HEK293 (cell line): ENCODE results near the gene TM2D3.

ENCODE experiments used
- CTCF ChIP-seq: fragments of 450-650 bp; formaldehyde crosslinking; IDR thresholded peaks from 2 replicates; pipeline ENCODE4 v1.5.1; 2016; ENCODE audit warnings: missing biosample characterization, missing genetic modification characterization
- ZNF292 ChIP-seq: fragments of 450-650 bp; formaldehyde crosslinking; IDR thresholded peaks from 2 replicates; pipeline ENCODE4 v1.5.1; 2016; ENCODE audit warnings: low read depth, missing biosample characterization, missing genetic modification characterization, borderline replicate concordance

- TF ChIP-seq CTCF (no peak), ZNF292 (tag by site-specific recombination) (no peak)
Measured at GRCh38 chr15:101657968-101658784, 6.0 kb upstream of the TM2D3 start.
